HG03175 (cell line): ENCODE results near the gene RAB7B.
"Not testable (repeated sequence)": the region's sequence is repeated elsewhere in the genome, so short reads cannot be mapped to it uniquely, and the experiment has no call there.

Experiments
- ATAC-seq: cut with Tn5 transposase; IDR thresholded peaks from one replicate; pipeline ENCODE4 v1.9.1; 2021; ENCODE audit warnings: mild to moderate bottlenecking, moderate library complexity; ENCODE audit not compliant: unreplicated experiment

RAB7B gene

GRCh38 chr1:205998457-205999241 lies 4.5 kb downstream of the RAB7B start:
- no peak for ATAC-seq

- not testable (repeated sequence) for ATAC-seq
Observed at GRCh38 chr1:205996641-205997040, 6.6 kb downstream of the RAB7B start.

- no peak for ATAC-seq
Observed at GRCh38 chr1:205994346-205994745, 8.8 kb downstream of the RAB7B start.

GRCh38 chr1:205993068-205993467 lies 10.1 kb downstream of the RAB7B start:
- no peak for ATAC-seq

- ATAC-seq, result no peak
Observed at GRCh38 chr1:205992218-205992882, 10.8 kb downstream of the RAB7B start.

GRCh38 chr1:205991237-205991636 lies 12.0 kb downstream of the RAB7B start:
- no peak for ATAC-seq

GRCh38 chr1:205990226-205990625 lies 13.0 kb downstream of the RAB7B start:
- no peak for ATAC-seq

- no peak for ATAC-seq
Observed at GRCh38 chr1:205989786-205990185, 13.4 kb downstream of the RAB7B start.

GRCh38 chr1:205988585-205988995 lies 14.6 kb downstream of the RAB7B start:
- ATAC-seq, result no peak

- ATAC-seq, result no peak
Observed at GRCh38 chr1:205986861-205987260, 16.3 kb downstream of the RAB7B start.

GRCh38 chr1:205986292-205986691 lies 16.9 kb downstream of the RAB7B start:
- no peak for ATAC-seq

GRCh38 chr1:205985330-205986005 lies 17.7 kb downstream of the RAB7B start:
- ATAC-seq, result no peak

GRCh38 chr1:205983925-205984725 lies 19.1 kb downstream of the RAB7B start:
- ATAC-seq, result no peak

- no peak for ATAC-seq
Observed at GRCh38 chr1:205981257-205981656, 21.9 kb downstream of the RAB7B start.

- no peak for ATAC-seq
Observed at GRCh38 chr1:205980237-205980870, 22.8 kb downstream of the RAB7B start.

- no peak for ATAC-seq
Observed at GRCh38 chr1:205979301-205979700, 23.9 kb downstream of the RAB7B start.

- ATAC-seq, result no peak
Observed at GRCh38 chr1:205978676-205979075, 24.5 kb downstream of the RAB7B start.

- ATAC-seq, result no peak
Observed at GRCh38 chr1:205977402-205978014, 25.7 kb downstream of the RAB7B start.

- no peak for ATAC-seq
Observed at GRCh38 chr1:205976708-205977401, 26.3 kb downstream of the RAB7B start.

GRCh38 chr1:205976036-205976435 lies 27.2 kb downstream of the RAB7B start:
- ATAC-seq, result no peak
